Loucy (cell line): ENCODE results near the gene GPC3.

ENCODE experiments used
- H2AFZ ChIP-seq: fragments of 200-600 bp; sonication (generic); 2 replicates; pipeline ENCODE4 v1.6.0; 2016; ENCODE audit warnings: antibody characterized with exemption, mild to moderate bottlenecking, low read length, moderate library complexity
- H3F3A ChIP-seq: fragments of 200-600 bp; 2 replicates; pipeline ENCODE4 v1.6.0; 2016; ENCODE audit warnings: antibody characterized with exemption, low read depth, mild to moderate bottlenecking
- H3K27me3 ChIP-seq: fragments of 200-600 bp; sonication (generic); 2 replicates; pipeline ENCODE4 v1.6.1; 2014; ENCODE audit warnings: low read length, mild to moderate bottlenecking; ENCODE audit not compliant: insufficient read depth, poor library complexity, severe bottlenecking
- H3K36me3 ChIP-seq: fragments of 200-600 bp; sonication (generic); 2 replicates; pipeline ENCODE4 v1.6.1; 2016; ENCODE audit warnings: low read length; ENCODE audit not compliant: insufficient read depth
- H3K4me1 ChIP-seq: fragments of 200-600 bp; sonication (generic); 2 replicates; pipeline ENCODE4 v1.5.1; 2014; ENCODE audit warnings: low read length, mild to moderate bottlenecking; ENCODE audit not compliant: insufficient read depth, poor library complexity, severe bottlenecking
- H3K4me2 ChIP-seq: fragments of 200-600 bp; sonication (generic); 2 replicates; pipeline ENCODE4 v1.6.0; 2014; ENCODE audit warnings: antibody characterized with exemption, low read length, low read depth, mild to moderate bottlenecking; ENCODE audit not compliant: poor library complexity, severe bottlenecking
- H3K4me3 ChIP-seq: fragments of 200-600 bp; sonication (generic); 2 replicates; pipeline ENCODE4 v1.5.1; 2014; ENCODE audit warnings: low read length, mild to moderate bottlenecking, mixed read lengths; ENCODE audit not compliant: poor library complexity, severe bottlenecking
- H3K79me2 ChIP-seq: fragments of 200-600 bp; sonication (generic); 2 replicates; pipeline ENCODE4 v1.6.1; 2014; ENCODE audit warnings: low read length; ENCODE audit not compliant: insufficient read depth
- H3K9ac ChIP-seq: fragments of 200-600 bp; sonication (generic); 2 replicates; pipeline ENCODE4 v1.6.0; 2014; ENCODE audit warnings: mild to moderate bottlenecking, low read depth, low read length, moderate library complexity; ENCODE audit not compliant: poor library complexity, severe bottlenecking
- H3K9me2 ChIP-seq: fragments of 200-600 bp; sonication (generic); replicated peaks from 2 replicates; pipeline ENCODE4 v1.6.1; 2016; ENCODE audit warnings: low read depth, low read length, mixed read lengths
- H3K9me3 ChIP-seq: fragments of 200-600 bp; sonication (generic); 2 replicates; pipeline ENCODE4 v1.6.1; 2014; ENCODE audit warnings: mild to moderate bottlenecking, antibody characterized with exemption, low read length, low read depth; ENCODE audit not compliant: insufficient read depth
- H4K20me1 ChIP-seq: fragments of 200-600 bp; sonication (generic); 2 replicates; pipeline ENCODE4 v1.6.0; 2014; ENCODE audit warnings: antibody characterized with exemption, low read length, mild to moderate bottlenecking; ENCODE audit not compliant: insufficient read depth, poor library complexity, severe bottlenecking
- EZH2phosphoT487 ChIP-seq: fragments of 200-600 bp; IDR thresholded peaks from 2 replicates; pipeline ENCODE4 v1.6.1; 2018; ENCODE audit warnings: antibody characterized with exemption, mild to moderate bottlenecking, moderate library complexity, borderline replicate concordance
- TF ChIP-seq, protein P1 (sequence below): fragments of 200-600 bp; sonication (generic); conservative IDR thresholded peaks from 2 replicates; pipeline ENCODE4 v1.5.1; 2014; ENCODE audit warnings: mild to moderate bottlenecking, antibody characterized with exemption, low read length

Gene GPC3

DNA sequence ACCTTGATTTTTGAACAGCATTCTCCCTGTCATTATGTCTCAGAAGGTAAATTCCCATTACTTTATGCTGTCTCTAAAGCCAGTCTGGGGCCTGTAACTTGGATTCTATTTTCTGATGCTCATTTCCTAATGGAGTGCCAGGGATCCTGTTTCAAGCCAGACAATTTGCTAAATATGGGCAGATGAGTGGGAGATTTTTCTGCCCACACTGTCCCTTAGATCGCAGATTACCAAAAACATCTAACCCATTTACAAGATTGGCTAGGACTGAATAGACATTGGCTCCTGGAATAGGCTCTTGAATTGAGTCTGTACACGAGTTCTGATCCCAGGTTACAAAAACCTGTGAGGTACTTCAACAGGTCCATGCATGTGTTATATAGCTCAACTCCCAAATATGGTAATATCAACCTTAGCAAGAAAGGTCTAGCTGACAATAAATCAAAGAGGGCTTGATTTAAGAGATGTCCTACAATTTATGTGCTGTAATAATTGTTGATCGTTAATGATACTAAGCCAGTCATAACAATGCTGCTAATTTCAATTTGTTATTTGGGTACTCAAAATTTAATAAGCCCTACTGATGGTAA lies 5.7 kb downstream of the GPC3 start:
- H3F3A ChIP-seq, result no peaks in the 10 kb centered on the region
- no peak overlapping the region for H3K4me3 ChIP-seq
- no peak overlapping the region for H3K4me2 ChIP-seq
- H3K9ac ChIP-seq, result no peak overlapping the region
- H3K9me3 ChIP-seq, result no peaks in the 10 kb centered on the region
- no peaks in the 10 kb centered on the region for H3K36me3 ChIP-seq
- no peaks in the 10 kb centered on the region for H4K20me1 ChIP-seq
- no peaks in the 10 kb centered on the region for H3K27me3 ChIP-seq
- H3K79me2 ChIP-seq, result no peaks in the 10 kb centered on the region
- no peak for TF ChIP-seq EZH2phosphoT487
- TF ChIP-seq, protein P1, sequence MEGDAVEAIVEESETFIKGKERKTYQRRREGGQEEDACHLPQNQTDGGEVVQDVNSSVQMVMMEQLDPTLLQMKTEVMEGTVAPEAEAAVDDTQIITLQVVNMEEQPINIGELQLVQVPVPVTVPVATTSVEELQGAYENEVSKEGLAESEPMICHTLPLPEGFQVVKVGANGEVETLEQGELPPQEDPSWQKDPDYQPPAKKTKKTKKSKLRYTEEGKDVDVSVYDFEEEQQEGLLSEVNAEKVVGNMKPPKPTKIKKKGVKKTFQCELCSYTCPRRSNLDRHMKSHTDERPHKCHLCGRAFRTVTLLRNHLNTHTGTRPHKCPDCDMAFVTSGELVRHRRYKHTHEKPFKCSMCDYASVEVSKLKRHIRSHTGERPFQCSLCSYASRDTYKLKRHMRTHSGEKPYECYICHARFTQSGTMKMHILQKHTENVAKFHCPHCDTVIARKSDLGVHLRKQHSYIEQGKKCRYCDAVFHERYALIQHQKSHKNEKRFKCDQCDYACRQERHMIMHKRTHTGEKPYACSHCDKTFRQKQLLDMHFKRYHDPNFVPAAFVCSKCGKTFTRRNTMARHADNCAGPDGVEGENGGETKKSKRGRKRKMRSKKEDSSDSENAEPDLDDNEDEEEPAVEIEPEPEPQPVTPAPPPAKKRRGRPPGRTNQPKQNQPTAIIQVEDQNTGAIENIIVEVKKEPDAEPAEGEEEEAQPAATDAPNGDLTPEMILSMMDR, result no peak
- no peaks in the 10 kb centered on the region for H3K9me2 ChIP-seq
- H2AFZ ChIP-seq, result no peak overlapping the region
- H3K4me1 ChIP-seq, result no peaks in the 10 kb centered on the region

DNA sequence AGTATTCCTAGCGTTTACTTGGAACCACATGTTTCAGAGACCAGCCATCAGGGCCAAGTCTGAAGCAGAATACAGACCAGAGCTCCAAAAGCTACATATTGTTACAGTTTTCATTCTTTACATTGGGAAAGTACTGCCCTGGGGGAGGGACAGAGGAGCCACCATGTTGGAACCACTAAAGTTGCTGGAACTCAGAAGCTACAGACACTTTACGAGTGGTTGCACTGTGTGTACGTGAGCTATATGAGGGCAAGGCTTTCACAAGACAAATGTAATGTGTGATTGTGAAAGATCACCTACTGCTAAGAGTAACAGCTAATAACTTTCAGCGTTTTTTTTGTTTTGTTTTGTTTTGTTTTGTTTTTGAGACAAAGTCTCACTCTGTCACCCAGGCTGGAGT lies 11.7 kb downstream of the GPC3 start:
- H3K4me2 ChIP-seq, result no peak overlapping the region
- no peak for TF ChIP-seq EZH2phosphoT487
- TF ChIP-seq, protein P1, result no peak
- no peak overlapping the region for H3K4me3 ChIP-seq
- H3K36me3 ChIP-seq, result no peaks in the 10 kb centered on the region
- H3K9me2 ChIP-seq, result no peaks in the 10 kb centered on the region
- H3K9ac ChIP-seq, result no peak overlapping the region
- no peaks in the 10 kb centered on the region for H4K20me1 ChIP-seq
- H3K4me1 ChIP-seq, result no peaks in the 10 kb centered on the region
- no peaks in the 10 kb centered on the region for H3K9me3 ChIP-seq
- no peaks in the 10 kb centered on the region for H3F3A ChIP-seq
- H3K27me3 ChIP-seq, result no peaks in the 10 kb centered on the region
- no peak overlapping the region for H2AFZ ChIP-seq
- H3K79me2 ChIP-seq, result no peaks in the 10 kb centered on the region

DNA sequence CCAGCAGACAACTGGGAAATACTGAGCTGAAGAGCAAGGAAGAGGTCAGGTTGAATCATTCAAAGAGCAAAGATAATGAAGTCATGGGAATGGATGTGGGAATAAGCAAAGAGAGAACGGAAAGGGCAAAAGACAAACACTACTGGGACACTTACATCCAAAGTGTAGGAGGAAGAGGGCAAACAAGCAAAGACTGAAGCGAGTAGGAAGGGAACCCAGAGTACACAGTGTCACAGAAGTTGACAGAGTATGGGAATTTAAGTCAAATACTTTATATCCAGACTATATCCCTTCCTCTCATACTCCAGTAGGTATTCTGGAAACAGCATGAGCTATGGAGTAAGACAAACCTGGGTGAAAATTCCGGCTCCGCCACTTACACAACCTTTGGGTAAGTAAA lies 12.5 kb downstream of the GPC3 start:
- TF ChIP-seq, protein P1, result no peak
- no peak for TF ChIP-seq EZH2phosphoT487
- no peak overlapping the region for H3K4me2 ChIP-seq
- H3K9me3 ChIP-seq, result no peaks in the 10 kb centered on the region
- no peaks in the 10 kb centered on the region for H3K79me2 ChIP-seq
- H3K27me3 ChIP-seq, result no peaks in the 10 kb centered on the region
- no peaks in the 10 kb centered on the region for H3K9me2 ChIP-seq
- H3K36me3 ChIP-seq, result no peaks in the 10 kb centered on the region
- H3K4me1 ChIP-seq, result no peaks in the 10 kb centered on the region
- no peaks in the 10 kb centered on the region for H4K20me1 ChIP-seq
- no peak overlapping the region for H3K9ac ChIP-seq
- no peak overlapping the region for H2AFZ ChIP-seq
- H3F3A ChIP-seq, result no peaks in the 10 kb centered on the region
- H3K4me3 ChIP-seq, result no peak overlapping the region
